ENCODE results near the gene SCFD2. TPM values are rescaled to one million over a fixed set of nuclear protein-coding genes. Genes with fewer than 3 reads are reported as not detected.

SCFD2 gene
- total and polyA plus RNA-seq, 2 of the 8 experiments (the other 6 are each of a cell fraction or from before 2014, with no cell fraction given) = 6.2 to 10.2 TPM

- no peaks in the 10 kb centered on the region for H3K23me2 ChIP-seq (ENCODE audit: low read depth, low read length)
- no peaks in the 10 kb centered on the region; a peak in 1 of 7 replicates for H3K27me3 ChIP-seq (replicated peaks in 1 of 4; ENCODE audit: control insufficient read depth in 3 of 4, extremely low read depth in 1 of 4, insufficient read depth in 3 of 4, low read length in 3 of 4)
- peak overlapping the region; percentile 75; the same call in 1 of the 2 replicates for H2BK20ac ChIP-seq (ENCODE audit: low read length)
- H4K20me1 ChIP-seq (replicated peaks in 1 of 2; ENCODE audit: control insufficient read depth in 1 of 2, insufficient read depth in 2 of 2, low read length in 2 of 2) = no peaks in the 10 kb centered on the region
- peak overlapping the region; percentile 18; the same call in 1 of the 2 replicates for H2BK5ac ChIP-seq (ENCODE audit: low read depth, low read length)
- H4K5ac ChIP-seq (ENCODE audit: insufficient read length, low read depth, low read length) = no peak overlapping the region
- H3K18ac ChIP-seq (ENCODE audit: extremely low read depth, low read length) = peak overlapping the region; percentile 28; the same call in 1 of the 2 replicates
- no peak overlapping the region for H3K27ac ChIP-seq (ENCODE audit: low read depth, low read length)
- H2BK120ac ChIP-seq (replicated peaks; ENCODE audit: low read depth, low read length) = no peak overlapping the region
- H3K79me2 ChIP-seq (ENCODE audit: control insufficient read depth in 1 of 2, insufficient read depth in 2 of 2, low read length in 2 of 2) = no peaks in the 10 kb centered on the region
- H2BK12ac ChIP-seq (ENCODE audit: low read depth, low read length) = no peak overlapping the region; the same call in none of the 2 replicates
- H3K23ac ChIP-seq (ENCODE audit: insufficient read length) = no peak overlapping the region
- no peak overlapping the region for H2AK5ac ChIP-seq (ENCODE audit: low read depth, low read length)
- peaks cover 6 to 33% (median 22%) of the 10 kb centered on the region in 4 experiments for H3K4me1 ChIP-seq (replicated peaks in 1 of 4; ENCODE audit: control insufficient read depth in 3 of 4, insufficient read depth in 4 of 4, low read length in 3 of 4)
- no peaks in the 10 kb centered on the region for H3K79me1 ChIP-seq (ENCODE audit: low read depth, low read length)
- H3K36me3 ChIP-seq (ENCODE audit: control insufficient read depth in 2 of 4, insufficient read depth in 4 of 4, low read length in 3 of 4) = no peaks in the 10 kb centered on the region
- H3K14ac ChIP-seq (ENCODE audit: insufficient read length) = no peak overlapping the region
- H4K8ac ChIP-seq (ENCODE audit: extremely low read depth, insufficient read depth, low read length) = no peak overlapping the region
- ChIA-PET POLR2A (ENCODE audit: partially characterized antibody) (interaction anchor here (1.3 to 4.7 kb wide), 4 partner anchors 7 to 162 kb away, joined by 4 to 43 read pairs (median 15); no protein-coding TSS in a partner anchor), CTCF (ENCODE audit: partially characterized antibody) (interaction anchor here (1.3 to 2.3 kb wide), 3 partner anchors 35 to 107 kb away, joined by 3 to 6 read pairs (median 6); no protein-coding TSS in a partner anchor)
- no peak overlapping the region for H3K4ac ChIP-seq (replicated peaks; ENCODE audit: insufficient read length, low read depth, low read length)
- FAIRE-seq (no peak), DNase-seq (ENCODE audit: low read depth in 1 of 2, low spot score in 2 of 2) (no peak)
- no peaks in the 10 kb centered on the region for H3K9me3 ChIP-seq (ENCODE audit: insufficient read depth in 2 of 2, low read depth in 1 of 2, low read length in 1 of 2)
- no peak overlapping the region; a peak in 1 of 4 replicates for H3K4me2 ChIP-seq (ENCODE audit: insufficient read depth in 1 of 2, low read depth in 2 of 2, low read length in 2 of 2)
- no peak overlapping the region for H4K91ac ChIP-seq (replicated peaks; ENCODE audit: insufficient read length, low read length)
- no peak overlapping the region; the same call in 1 of the 2 replicates for H2BK15ac ChIP-seq (ENCODE audit: low read length)
- H3K4me3 ChIP-seq (ENCODE audit: extremely low read depth in 1 of 4, insufficient read depth in 2 of 4, low read depth in 3 of 4, low read length in 4 of 4) = no peak overlapping the region
- no peak overlapping the region for H3K56ac ChIP-seq (replicated peaks; ENCODE audit: insufficient read length, low read depth, low read length)
- 85% methylated on average over 5 of the region's 5 CpGs; no CpG with 5 or more reads in 1 of the 2 experiments for WGBS, 2 experiments (ENCODE audit: extremely low coverage in 1 of 2, insufficient coverage in 1 of 2, insufficient read length in 1 of 2, insufficient replicate concordance in 2 of 2, low coverage in 1 of 2, low lambda C conversion rate in 2 of 2, missing lambda C conversion rate in 1 of 2)
- H3K9ac ChIP-seq (replicated peaks in 1 of 4; ENCODE audit: extremely low read depth in 1 of 4, low read depth in 3 of 4, low read length in 3 of 4) = no peak overlapping the region
- no peak overlapping the region for H2AFZ ChIP-seq (ENCODE audit: low read length)
- TF ChIP-seq SIRT6 (IDR thresholded peaks at IDR 0.05; ENCODE audit: low read length) (no peak), CREB1 (IDR thresholded peaks at IDR 0.05) (no peak), CBX8 (IDR thresholded peaks at IDR 0.05; ENCODE audit: borderline replicate concordance, low read depth, low read length) (no peak), ASH2L (IDR thresholded peaks at IDR 0.05; ENCODE audit: low read length) (no peak), USF2 (IDR thresholded peaks at IDR 0.05; ENCODE audit: low read length) (no peak), CEBPB (IDR thresholded peaks at IDR 0.05; ENCODE audit: low read depth, low read length) (no peak), EGR1 (IDR thresholded peaks at IDR 0.05; ENCODE audit: borderline replicate concordance, low read depth, low read length) (no peak), SUZ12 (IDR thresholded peaks at IDR 0.05; ENCODE audit: low read length) (no peak), KDM4A (IDR thresholded peaks at IDR 0.05; ENCODE audit: low read depth, low read length, severe bottlenecking) (no peak), SRF (IDR thresholded peaks at IDR 0.05; ENCODE audit: low read depth, low read length) (no peak), GTF2F1 (IDR thresholded peaks at IDR 0.05; ENCODE audit: borderline replicate concordance, low read depth, low read length) (no peak), POLR2A (IDR thresholded peaks at IDR 0.05; ENCODE audit: control extremely low read depth in 1 of 2, low read depth in 2 of 2, low read length in 2 of 2) (no peak), CBX5 (IDR thresholded peaks at IDR 0.05; ENCODE audit: low read depth, low read length) (no peak), RFX5 (IDR thresholded peaks at IDR 0.05; ENCODE audit: borderline replicate concordance, low read depth, low read length) (no peak)
These were observed 490.9 kb downstream of the SCFD2 start for GRCh38 chr4:52874948-52875347.

Data from H1 (cell line).